Left kidney (tissue), 2 donors: Measurements from ENCODE around the gene EBLN1. TPM values are rescaled to one million over a fixed set of nuclear protein-coding genes. Genes with fewer than 3 reads are reported as not detected.
"Not testable (repeated sequence)": the region's sequence is repeated elsewhere in the genome, so short reads cannot be mapped to it uniquely, and the experiment has no call there.

Experiments
- DNase-seq: peaks from one replicate; pipeline ENCODE4 v3.0.0-alpha.2; 2013
- polyA plus RNA-seq: library from polyadenylated mRNA; unstranded; fragments of 120-200 nt; gene quantifications from one replicate; pipeline ENCODE4 v1.2.1, GENCODE V29; 2013; ENCODE audit not compliant: insufficient read length

Gene EBLN1
- polyA plus RNA-seq, 1 donor: not detected

DNA sequence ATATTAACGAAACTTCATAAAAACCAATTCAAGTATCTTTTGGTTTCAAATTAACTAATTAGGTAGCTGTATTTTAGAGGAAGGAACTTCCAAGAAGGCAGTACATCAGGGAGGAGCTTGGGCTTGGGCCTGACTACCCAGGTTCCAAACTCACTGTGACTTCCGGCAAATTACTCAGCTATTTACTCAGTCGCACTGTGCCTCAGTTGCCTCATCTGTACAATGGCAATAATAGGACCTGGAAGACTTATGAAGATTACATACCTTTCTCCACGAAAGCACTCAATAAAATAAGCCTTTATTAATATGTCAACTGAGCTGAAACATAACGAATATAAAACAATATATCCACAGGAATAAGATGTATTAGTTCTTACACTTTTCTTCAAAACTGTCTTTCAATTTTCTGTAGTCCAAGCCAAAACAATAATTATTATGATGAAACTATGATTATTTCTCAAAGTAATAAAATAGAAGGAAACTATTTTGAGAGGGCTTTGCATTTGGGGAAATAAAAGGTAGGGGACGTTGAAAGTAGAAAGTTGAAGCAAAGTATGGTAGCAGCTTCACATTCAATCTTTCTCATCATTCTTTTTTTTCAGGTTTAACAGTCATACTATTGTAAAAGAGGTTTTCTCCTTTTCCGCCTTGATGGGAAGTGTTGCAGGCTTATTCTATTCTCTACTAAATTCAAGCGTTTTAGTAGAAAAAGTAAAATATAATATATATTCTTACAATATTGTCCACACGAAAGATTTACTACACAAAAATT is 10.5 kb upstream of the EBLN1 start:
- no peak for DNase-seq

- no peak for DNase-seq
These were observed 8.8 kb upstream of the EBLN1 start for GRCh38 chr10:22226599-22226998.

DNA sequence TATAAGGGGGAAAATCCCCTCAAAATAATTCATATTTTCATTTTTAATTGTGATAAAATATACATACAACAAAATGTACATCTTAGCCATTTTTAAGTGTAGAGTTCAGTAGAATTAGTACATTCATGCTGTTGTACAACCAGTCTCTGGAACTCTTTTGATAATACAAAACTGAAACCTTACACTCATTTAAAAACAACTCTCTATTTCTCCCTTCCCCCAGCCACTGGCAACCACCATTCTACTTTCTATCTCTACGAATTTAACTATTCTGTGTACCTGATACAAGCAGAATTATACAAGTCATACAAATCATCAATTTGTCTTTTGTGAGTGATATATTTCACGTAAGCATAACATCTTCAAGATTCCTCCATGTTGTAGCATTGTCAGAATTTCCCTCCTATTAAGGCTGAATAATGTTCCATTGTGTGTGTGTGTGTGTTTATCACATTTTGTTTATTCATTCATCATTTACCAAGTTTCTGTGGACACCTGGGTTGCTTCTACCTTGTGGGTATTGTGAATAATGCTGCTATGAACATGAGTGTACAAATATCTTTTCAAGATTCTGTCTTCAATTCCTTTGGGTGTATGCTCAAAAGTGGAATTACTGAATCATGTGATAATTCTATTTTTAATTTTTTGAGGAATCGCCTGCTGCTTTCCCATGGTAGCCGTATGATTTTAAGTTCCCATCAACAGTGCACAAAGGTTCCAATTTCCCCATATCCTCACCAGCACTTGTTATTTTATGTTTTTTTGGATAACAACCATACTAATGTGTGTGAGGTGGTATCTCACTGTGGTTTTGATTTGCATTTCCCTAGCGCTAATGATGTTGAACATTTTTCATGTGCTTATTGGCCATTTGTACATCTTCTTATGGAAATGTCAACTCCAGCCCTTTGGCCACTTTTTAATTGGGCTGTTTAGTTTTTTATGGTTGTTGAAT is 4.7 kb upstream of the EBLN1 start:
- DNase-seq: no peak

GRCh38 chr10:22219308-22219707 is 1.5 kb upstream of the EBLN1 start:
- no peak for DNase-seq

GRCh38 chr10:22218448-22218847 is 633 bp upstream of the EBLN1 start:
- no peak for DNase-seq

- DNase-seq: not testable (repeated sequence)
These were observed 731 bp downstream of the EBLN1 start for GRCh38 chr10:22217084-22217483.

DNA sequence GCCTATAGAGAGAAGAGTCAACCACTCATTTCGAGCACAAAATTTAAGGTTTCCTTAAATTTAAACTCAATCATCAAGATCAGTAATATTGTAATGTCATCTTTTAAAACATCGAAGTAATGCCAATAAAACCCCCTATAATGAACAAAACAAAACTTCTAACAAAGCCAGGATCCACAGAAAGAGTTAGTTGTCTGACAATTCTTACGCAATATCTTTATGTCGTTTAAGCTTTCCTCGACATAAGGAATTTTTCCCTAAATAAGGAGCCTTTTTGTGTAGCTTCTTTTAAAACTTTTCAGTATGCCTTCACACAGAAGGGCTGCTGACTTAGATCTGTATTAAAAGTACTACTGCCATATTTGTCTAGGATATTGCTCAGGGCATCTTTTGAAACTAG is 7.5 kb downstream of the EBLN1 start:
- DNase-seq: no peak

GRCh38 chr10:22193945-22194344 is 23.9 kb downstream of the EBLN1 start:
- DNase-seq: no peak

DNA sequence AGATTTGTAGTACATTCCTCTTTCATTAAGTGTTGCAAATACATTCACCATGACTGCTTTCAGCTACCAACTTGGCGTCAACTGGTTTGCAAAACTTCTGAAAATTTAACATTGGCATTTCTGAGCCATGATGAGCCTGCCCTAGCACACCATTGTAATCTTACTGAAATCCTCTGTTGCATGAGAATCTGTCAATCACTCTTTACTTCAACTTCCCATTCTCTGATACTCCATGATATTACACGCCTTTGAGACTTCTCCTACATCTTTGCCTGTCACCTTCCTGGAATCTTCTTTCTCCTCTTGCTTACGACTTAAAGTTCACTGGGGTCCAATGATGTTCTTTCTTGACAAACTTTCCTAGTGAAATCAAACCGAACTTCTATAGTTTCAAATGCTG is 32.2 kb downstream of the EBLN1 start:
- DNase-seq: no peak

- DNase-seq: peak; percentile 38
These were observed 33.9 kb downstream of the EBLN1 start for GRCh38 chr10:22183771-22184461.

GRCh38 chr10:22180724-22181123 is 37.1 kb downstream of the EBLN1 start:
- DNase-seq: no peak

GRCh38 chr10:22174442-22174841 is 43.4 kb downstream of the EBLN1 start:
- DNase-seq: no peak

DNA sequence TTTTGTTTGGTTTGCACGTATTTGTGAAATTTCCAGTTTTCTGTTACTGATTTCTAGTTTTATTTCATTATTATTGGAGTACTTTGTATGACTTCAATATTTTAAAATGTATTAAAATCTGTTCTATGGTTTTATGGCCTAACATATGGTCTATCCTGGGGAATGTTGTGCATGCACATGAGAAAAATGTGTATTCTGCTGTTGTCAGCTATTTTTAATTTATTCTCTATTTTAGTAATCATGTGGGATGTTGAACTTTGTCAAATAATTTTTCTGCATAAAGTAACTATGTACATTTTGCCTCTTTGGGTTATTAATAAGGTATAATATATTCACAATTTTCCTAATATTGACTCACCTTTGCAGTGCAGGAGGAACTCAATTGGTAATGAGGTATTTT is 46.7 kb downstream of the EBLN1 start:
- DNase-seq: no peak

DNA sequence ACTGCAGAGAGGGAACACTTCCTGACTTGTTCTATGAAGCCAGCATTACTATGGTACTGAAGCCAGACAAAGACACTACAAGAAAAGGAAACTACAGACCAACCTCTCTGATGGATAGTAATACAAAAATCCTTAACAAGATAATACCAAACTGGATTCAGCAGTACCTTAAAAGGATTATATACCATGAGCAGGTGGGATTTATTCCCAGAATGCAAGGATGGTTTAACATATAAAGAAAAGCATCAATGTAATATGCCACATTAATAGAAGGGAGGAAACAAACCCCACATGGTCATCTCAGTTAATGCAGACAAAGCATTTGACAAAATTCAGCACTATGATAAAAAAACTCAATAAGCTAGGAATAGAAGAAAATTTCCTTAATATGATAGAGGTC is 47.2 kb downstream of the EBLN1 start:
- DNase-seq: no peak

DNA sequence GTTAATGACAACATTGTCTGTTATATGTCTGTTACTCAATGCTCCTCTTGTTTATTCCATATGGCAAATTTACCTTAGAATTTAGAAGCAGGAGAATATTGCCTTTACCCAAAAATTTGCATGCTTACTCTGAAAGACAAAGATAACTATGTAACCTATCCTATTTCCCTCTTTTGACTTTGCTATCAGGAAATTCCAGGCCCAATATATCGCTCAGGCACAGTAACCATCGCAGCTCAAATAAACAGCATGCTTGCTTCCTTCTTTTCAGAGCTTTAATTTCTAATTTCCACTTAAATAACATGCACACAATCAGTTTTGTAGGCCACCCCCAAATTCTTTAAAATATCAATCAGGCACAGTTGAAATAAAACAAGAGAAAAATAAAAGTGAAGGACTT is 57.8 kb downstream of the EBLN1 start:
- DNase-seq: no peak

DNA sequence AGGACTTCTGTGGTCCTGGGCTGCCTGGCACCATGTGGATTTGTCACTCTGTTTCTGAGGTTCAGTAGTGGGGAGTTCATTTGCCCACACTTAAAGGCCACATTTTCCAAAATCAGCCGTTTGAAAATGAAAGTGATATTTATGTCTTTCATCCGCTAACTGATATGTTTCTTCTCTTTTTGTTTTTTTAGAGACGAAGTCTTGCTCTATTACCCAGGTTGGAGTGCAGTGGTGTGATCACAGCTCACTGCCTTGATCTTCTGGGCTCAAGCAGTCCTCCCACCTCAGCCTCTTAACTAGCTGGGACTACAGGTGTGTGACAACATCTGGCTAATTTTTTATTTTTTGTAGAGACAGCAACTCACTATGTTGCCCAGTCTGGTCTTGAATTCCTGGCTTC is 58.6 kb downstream of the EBLN1 start:
- no peak for DNase-seq

Other genes with a start within 250 kb of the EBLN1 start
- 29.5 TPM for gene DNAJC1, start 214.3 kb downstream of the EBLN1 start, polyA plus RNA-seq
- gene COMMD3, start 98.4 kb upstream of the EBLN1 start, polyA plus RNA-seq: 83.8 TPM
- 125 TPM for gene BMI1, start 103.1 kb upstream of the EBLN1 start, polyA plus RNA-seq
- gene SPAG6, start 127.5 kb upstream of the EBLN1 start, polyA plus RNA-seq: 1.3 TPM